SK-N-SH (cell line): ENCODE results near the gene PIEZO2. TPM values are rescaled to one million over a fixed set of nuclear protein-coding genes. Genes with fewer than 3 reads are reported as not detected.

ENCODE experiments used
- CTCF ChIA-PET: fragments of 300-600, 350-600 bp; formaldehyde crosslinking; extraction: SDS; loops from one replicate; lab custom pipeline; 2021; lab: Yijun Ruan, JAX
- POLR2A ChIA-PET: fragments of 350-600 bp; sonication (Branson Sonifier 250); formaldehyde crosslinking; extraction: SDS; loops from one replicate; lab custom pipeline; 2020; ENCODE audit warnings: antibody characterized with exemption, inconsistent platforms; lab: Yijun Ruan, JAX
- DNase-seq: peaks from one replicate; pipeline ENCODE4 v3.0.0; 2012
- H2AFZ ChIP-seq: fragments of 200-600 bp; sonication (generic); 2 replicates; pipeline ENCODE4 v1.8.1; 2016; ENCODE audit warnings: antibody characterized with exemption, mild to moderate bottlenecking, low read depth
- H3F3A ChIP-seq: fragments of 200-600 bp; sonication (generic); replicated peaks from 2 replicates; pipeline ENCODE3; 2016; ENCODE audit warnings: antibody characterized with exemption, mild to moderate bottlenecking; ENCODE audit not compliant: insufficient read depth
- H3K27ac ChIP-seq, 2 experiments: fragments of 200-500 bp in 1 of 2; fragments of 200-600 bp in 1 of 2; sonication (Bioruptor generic) in 1 of 2; sonication (generic), shearing (Covaris generic) in 1 of 2; 2 replicates each; pipeline versions ENCODE4 v1.5.1 to v1.6.1; 2014 to 2016; ENCODE audit warnings: low read depth in 2 of 2, inconsistent platforms in 1 of 2, low read length in 1 of 2, mild to moderate bottlenecking in 1 of 2, mixed read lengths in 1 of 2
- H3K27me3 ChIP-seq: fragments of 200-600 bp; sonication (generic), shearing (Covaris generic); 2 replicates; pipeline ENCODE4 v1.6.1; 2016; ENCODE audit warnings: mixed run types; ENCODE audit not compliant: insufficient read depth
- H3K36me3 ChIP-seq, 2 experiments: fragments of 200-500 bp in 1 of 2; fragments of 200-600 bp in 1 of 2; sonication (Bioruptor generic) in 1 of 2; sonication (generic) in 1 of 2; replicated peaks in 1 of 2; 2 replicates each; pipeline versions ENCODE3 to v1.5.1; 2014 to 2016; ENCODE audit warnings: low read length in 1 of 2, mild to moderate bottlenecking in 1 of 2; ENCODE audit not compliant: insufficient read depth in 2 of 2, control insufficient read depth in 1 of 2
- H3K4me1 ChIP-seq, 2 experiments: fragments of 200-500 bp in 1 of 2; fragments of 200-600 bp in 1 of 2; sonication (Bioruptor generic) in 1 of 2; sonication (generic), shearing (Covaris generic) in 1 of 2; 2 replicates each; pipeline versions ENCODE4 v1.5.1 to v1.6.1; 2014 to 2016; ENCODE audit warnings: low read depth in 1 of 2, low read length in 1 of 2, mixed run types in 1 of 2; ENCODE audit not compliant: insufficient read depth in 2 of 2, control insufficient read depth in 1 of 2
- H3K4me2 ChIP-seq: fragments of 200-600 bp; sonication (generic), shearing (Covaris generic); 2 replicates; pipeline ENCODE4 v1.6.1; 2017; ENCODE audit warnings: mixed run types
- H3K4me3 ChIP-seq, 2 experiments: fragments of 200-500 bp in 1 of 2; fragments of 200-600 bp in 1 of 2; sonication (Bioruptor generic) in 1 of 2; sonication (generic), shearing (Covaris generic) in 1 of 2; 2 replicates each; pipeline versions ENCODE4 v1.5.1 to v1.8.1; 2014 to 2016; ENCODE audit warnings: low read depth in 2 of 2, inconsistent platforms in 1 of 2, low read length in 1 of 2, mild to moderate bottlenecking in 1 of 2, mixed read lengths in 1 of 2, moderate library complexity in 1 of 2
- H3K79me2 ChIP-seq: fragments of 200-600 bp; sonication (generic); 2 replicates; pipeline ENCODE4 v1.8.1; 2017; ENCODE audit warnings: mild to moderate bottlenecking; ENCODE audit not compliant: insufficient read depth
- H3K9ac ChIP-seq: fragments of 200-600 bp; sonication (generic); 2 replicates; pipeline ENCODE4 v1.6.1; 2017; ENCODE audit warnings: mixed run types
- H3K9me2 ChIP-seq: fragments of 200-600 bp; sonication (generic); 2 replicates; pipeline ENCODE4 v1.6.1; 2017; ENCODE audit warnings: mixed run types
- H3K9me3 ChIP-seq: fragments of 200-600 bp; sonication (generic); 2 replicates; pipeline ENCODE4 v1.6.1; 2017; ENCODE audit warnings: mixed run types, mild to moderate bottlenecking, moderate library complexity
- H4K20me1 ChIP-seq: fragments of 200-600 bp; sonication (generic); 2 replicates; pipeline ENCODE4 v1.6.1; 2017; ENCODE audit warnings: mild to moderate bottlenecking, mixed run types; ENCODE audit not compliant: insufficient read depth
- CHD2 ChIP-seq: fragments of 150-350 bp; IDR thresholded peaks from 2 replicates; pipeline ENCODE4 v1.6.1; 2018; ENCODE audit warnings: low read length; ENCODE audit not compliant: partially characterized antibody
- EP300 ChIP-seq, 2 experiments: IDR thresholded peaks; 2 replicates each; pipeline versions ENCODE4 v1.4.0 to v1.6.1; 2012; ENCODE audit warnings: borderline replicate concordance in 1 of 2, low read depth in 1 of 2, low read length in 1 of 2
- FOXM1 ChIP-seq: IDR thresholded peaks from 2 replicates; pipeline ENCODE4 v1.4.0; 2012; ENCODE audit warnings: low read depth, mild to moderate bottlenecking
- GATA2 ChIP-seq: sonication (generic); formaldehyde crosslinking; IDR thresholded peaks from 2 replicates; pipeline ENCODE4 v1.5.0; 2020; ENCODE audit warnings: mild to moderate bottlenecking, missing genetic modification reagents
- MEF2A ChIP-seq: IDR thresholded peaks from 2 replicates; pipeline ENCODE4 v1.4.0; 2012; ENCODE audit warnings: low read depth, borderline replicate concordance
- NFIC ChIP-seq: IDR thresholded peaks from 2 replicates; pipeline ENCODE4 v1.4.0; 2012; ENCODE audit warnings: borderline replicate concordance
- RFX5 ChIP-seq: IDR thresholded peaks from 2 replicates; pipeline ENCODE4 v1.6.1; 2012; ENCODE audit warnings: mild to moderate bottlenecking, improper control_type of control experiment, low read length
- TEAD4 ChIP-seq: IDR thresholded peaks from 2 replicates; pipeline ENCODE4 v1.4.0; 2012; ENCODE audit warnings: mild to moderate bottlenecking, borderline replicate concordance; ENCODE audit not compliant: insufficient read depth
- WGBS: methylation state at CpG from one replicate; pipeline ENCODE4 v1.1.6; 2017; ENCODE audit warnings: low lambda C conversion rate; 5-methylcytosine and 5-hydroxymethylcytosine counted together
- polyA plus RNA-seq, 3 experiments: library from polyadenylated mRNA; depleted of rRNA; stranded (reverse); fragments of >200 nt; gene quantifications; 2 replicates each; pipeline ENCODE4 v1.2.3, GENCODE V29; 2012
- TF ChIP-seq, protein P1 (sequence below): IDR thresholded peaks from 2 replicates; pipeline ENCODE4 v1.6.1; 2012; ENCODE audit warnings: mild to moderate bottlenecking, low read depth, low read length, moderate library complexity
- TF ChIP-seq, protein P2 (sequence below): IDR thresholded peaks from 2 replicates; pipeline ENCODE4; 2012
- TF ChIP-seq, protein P3 (sequence below): fragments of 150-350 bp; IDR thresholded peaks from 2 replicates; pipeline ENCODE4 v1.6.1; 2017; ENCODE audit warnings: antibody characterized with exemption, low read length, low read depth, borderline replicate concordance
- TF ChIP-seq, protein P4 (sequence below): IDR thresholded peaks from 2 replicates; pipeline ENCODE4 v1.4.0; 2012; ENCODE audit warnings: low read depth, borderline replicate concordance

The PIEZO2 gene
- polyA plus RNA-seq, 1 of the 3 experiments (the other 2 are of a cell fraction), result not detected

DNA sequence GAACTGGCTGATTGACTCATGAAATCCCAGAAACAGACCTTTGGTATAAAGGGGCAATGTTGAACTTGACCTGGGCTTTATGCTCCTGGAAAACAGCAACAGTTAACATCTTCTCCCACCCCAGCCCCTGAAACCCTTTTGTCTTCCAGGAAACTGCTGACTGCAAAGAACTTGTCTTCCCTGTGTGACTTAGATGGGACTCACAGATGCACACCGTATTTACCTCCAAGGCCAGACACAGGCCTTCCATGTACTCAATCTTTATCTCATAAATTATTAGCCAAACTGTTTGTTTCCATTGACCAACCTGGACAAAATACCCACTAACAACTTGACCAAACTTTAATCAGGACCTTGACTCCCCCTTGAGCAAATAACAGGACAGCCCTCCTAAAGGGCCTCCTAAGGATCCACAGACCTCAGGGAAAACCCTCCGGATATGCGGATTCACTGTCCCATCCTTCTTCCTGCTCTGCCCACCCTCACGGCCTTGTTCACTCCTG is 36.3 kb downstream of the PIEZO2 start:
- WGBS, result 6% methylated on average over 4 of the region's 4 CpGs
- no peak for DNase-seq
- POLR2A ChIA-PET, result no interaction called here
- Histone ChIP-seq H3K9me3 (no peaks in the 10 kb centered on the region), H2AFZ (no peak overlapping the region), H3K27me3 (peaks cover 31% of the 10 kb centered on the region; the same call in 1 of the 2 replicates), H3K9me2 (no peaks in the 10 kb centered on the region), H3K4me3 (no peak overlapping the region), H3K4me2 (no peak overlapping the region), H3K79me2 (no peaks in the 10 kb centered on the region), H3K36me3 (no peaks in the 10 kb centered on the region), H4K20me1 (no peaks in the 10 kb centered on the region), H3K9ac (no peak overlapping the region), H3K4me1 (no peaks in the 10 kb centered on the region), H3F3A (no peaks in the 10 kb centered on the region), H3K27ac (no peak overlapping the region)
- CTCF ChIA-PET, result no interaction called here
- TF ChIP-seq, protein P1, sequence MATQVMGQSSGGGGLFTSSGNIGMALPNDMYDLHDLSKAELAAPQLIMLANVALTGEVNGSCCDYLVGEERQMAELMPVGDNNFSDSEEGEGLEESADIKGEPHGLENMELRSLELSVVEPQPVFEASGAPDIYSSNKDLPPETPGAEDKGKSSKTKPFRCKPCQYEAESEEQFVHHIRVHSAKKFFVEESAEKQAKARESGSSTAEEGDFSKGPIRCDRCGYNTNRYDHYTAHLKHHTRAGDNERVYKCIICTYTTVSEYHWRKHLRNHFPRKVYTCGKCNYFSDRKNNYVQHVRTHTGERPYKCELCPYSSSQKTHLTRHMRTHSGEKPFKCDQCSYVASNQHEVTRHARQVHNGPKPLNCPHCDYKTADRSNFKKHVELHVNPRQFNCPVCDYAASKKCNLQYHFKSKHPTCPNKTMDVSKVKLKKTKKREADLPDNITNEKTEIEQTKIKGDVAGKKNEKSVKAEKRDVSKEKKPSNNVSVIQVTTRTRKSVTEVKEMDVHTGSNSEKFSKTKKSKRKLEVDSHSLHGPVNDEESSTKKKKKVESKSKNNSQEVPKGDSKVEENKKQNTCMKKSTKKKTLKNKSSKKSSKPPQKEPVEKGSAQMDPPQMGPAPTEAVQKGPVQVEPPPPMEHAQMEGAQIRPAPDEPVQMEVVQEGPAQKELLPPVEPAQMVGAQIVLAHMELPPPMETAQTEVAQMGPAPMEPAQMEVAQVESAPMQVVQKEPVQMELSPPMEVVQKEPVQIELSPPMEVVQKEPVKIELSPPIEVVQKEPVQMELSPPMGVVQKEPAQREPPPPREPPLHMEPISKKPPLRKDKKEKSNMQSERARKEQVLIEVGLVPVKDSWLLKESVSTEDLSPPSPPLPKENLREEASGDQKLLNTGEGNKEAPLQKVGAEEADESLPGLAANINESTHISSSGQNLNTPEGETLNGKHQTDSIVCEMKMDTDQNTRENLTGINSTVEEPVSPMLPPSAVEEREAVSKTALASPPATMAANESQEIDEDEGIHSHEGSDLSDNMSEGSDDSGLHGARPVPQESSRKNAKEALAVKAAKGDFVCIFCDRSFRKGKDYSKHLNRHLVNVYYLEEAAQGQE, result no peak
- TF ChIP-seq, protein P2, sequence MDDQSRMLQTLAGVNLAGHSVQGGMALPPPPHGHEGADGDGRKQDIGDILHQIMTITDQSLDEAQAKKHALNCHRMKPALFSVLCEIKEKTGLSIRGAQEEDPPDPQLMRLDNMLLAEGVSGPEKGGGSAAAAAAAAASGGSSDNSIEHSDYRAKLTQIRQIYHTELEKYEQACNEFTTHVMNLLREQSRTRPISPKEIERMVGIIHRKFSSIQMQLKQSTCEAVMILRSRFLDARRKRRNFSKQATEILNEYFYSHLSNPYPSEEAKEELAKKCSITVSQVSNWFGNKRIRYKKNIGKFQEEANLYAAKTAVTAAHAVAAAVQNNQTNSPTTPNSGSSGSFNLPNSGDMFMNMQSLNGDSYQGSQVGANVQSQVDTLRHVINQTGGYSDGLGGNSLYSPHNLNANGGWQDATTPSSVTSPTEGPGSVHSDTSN, result no peak
- TF ChIP-seq EP300 (IDR thresholded peaks at IDR 0.05; ENCODE audit: borderline replicate concordance in 1 of 2, low read depth in 1 of 2, low read length in 1 of 2) (no peak), FOXM1 (no peak), CHD2 (no peak), MEF2A (no peak), NFIC (no peak), TEAD4 (no peak)
- TF ChIP-seq, protein P3, sequence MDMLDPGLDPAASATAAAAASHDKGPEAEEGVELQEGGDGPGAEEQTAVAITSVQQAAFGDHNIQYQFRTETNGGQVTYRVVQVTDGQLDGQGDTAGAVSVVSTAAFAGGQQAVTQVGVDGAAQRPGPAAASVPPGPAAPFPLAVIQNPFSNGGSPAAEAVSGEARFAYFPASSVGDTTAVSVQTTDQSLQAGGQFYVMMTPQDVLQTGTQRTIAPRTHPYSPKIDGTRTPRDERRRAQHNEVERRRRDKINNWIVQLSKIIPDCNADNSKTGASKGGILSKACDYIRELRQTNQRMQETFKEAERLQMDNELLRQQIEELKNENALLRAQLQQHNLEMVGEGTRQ, result no peak

DNA sequence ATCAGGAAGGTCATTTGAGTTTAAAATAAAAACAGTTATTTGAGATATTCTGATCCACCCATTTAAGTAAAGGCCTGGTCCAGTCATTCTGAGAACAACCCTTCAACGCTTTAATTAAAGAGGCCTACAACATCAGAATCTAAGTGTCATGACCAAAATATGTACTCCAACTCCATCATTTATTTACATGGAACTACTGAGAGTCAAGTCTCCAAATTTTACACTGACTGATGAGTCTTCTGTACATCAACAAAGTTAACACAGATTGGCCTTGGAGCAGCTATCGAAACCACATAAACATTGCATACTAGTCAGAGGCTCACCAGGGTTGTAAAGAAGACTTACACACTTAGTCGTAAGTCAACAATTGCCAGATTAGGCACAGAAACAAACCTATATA is 37.1 kb downstream of the PIEZO2 start:
- Histone ChIP-seq H3K9me2 (no peaks in the 10 kb centered on the region), H3K4me3 (no peak overlapping the region), H3K79me2 (no peaks in the 10 kb centered on the region), H3K27ac (no peak overlapping the region), H2AFZ (no peak overlapping the region), H3F3A (no peaks in the 10 kb centered on the region), H3K9ac (no peak overlapping the region), H3K27me3 (peaks cover 31% of the 10 kb centered on the region; the same call in 1 of the 2 replicates), H3K4me2 (no peak overlapping the region), H4K20me1 (no peaks in the 10 kb centered on the region), H3K36me3 (no peaks in the 10 kb centered on the region), H3K4me1 (no peaks in the 10 kb centered on the region), H3K9me3 (no peaks in the 10 kb centered on the region)
- no peak for TF ChIP-seq GATA2 (CRISPR knock-in tag)
- TF ChIP-seq, protein P4, sequence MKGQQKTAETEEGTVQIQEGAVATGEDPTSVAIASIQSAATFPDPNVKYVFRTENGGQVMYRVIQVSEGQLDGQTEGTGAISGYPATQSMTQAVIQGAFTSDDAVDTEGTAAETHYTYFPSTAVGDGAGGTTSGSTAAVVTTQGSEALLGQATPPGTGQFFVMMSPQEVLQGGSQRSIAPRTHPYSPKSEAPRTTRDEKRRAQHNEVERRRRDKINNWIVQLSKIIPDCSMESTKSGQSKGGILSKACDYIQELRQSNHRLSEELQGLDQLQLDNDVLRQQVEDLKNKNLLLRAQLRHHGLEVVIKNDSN, result no peak
- TF ChIP-seq, protein P1, result no peak
- TF ChIP-seq MEF2A, result no peak
- TF ChIP-seq RFX5, result no peak
- TF ChIP-seq, protein P2, result no peak
- CTCF ChIA-PET, result no interaction called here
- no peak for DNase-seq
- POLR2A ChIA-PET, result no interaction called here
- 26% methylated on average over 3 of the region's 3 CpGs for WGBS
